Activated CD4-positive, alpha-beta T cell treated with anti-CD3 and anti-CD28 coated beads, Interleukin-2, Interleukin-6, amounts not matched to agents 100 ng/mL and 50 ng/mL, durations not matched to agents 16 hours and 8 hours (primary cell): ENCODE measurements around the gene GDF2.

Experiments
- DNase-seq: peaks from one replicate; pipeline ENCODE4 v3.0.0-alpha.2; 2020

GDF2 gene

DNA sequence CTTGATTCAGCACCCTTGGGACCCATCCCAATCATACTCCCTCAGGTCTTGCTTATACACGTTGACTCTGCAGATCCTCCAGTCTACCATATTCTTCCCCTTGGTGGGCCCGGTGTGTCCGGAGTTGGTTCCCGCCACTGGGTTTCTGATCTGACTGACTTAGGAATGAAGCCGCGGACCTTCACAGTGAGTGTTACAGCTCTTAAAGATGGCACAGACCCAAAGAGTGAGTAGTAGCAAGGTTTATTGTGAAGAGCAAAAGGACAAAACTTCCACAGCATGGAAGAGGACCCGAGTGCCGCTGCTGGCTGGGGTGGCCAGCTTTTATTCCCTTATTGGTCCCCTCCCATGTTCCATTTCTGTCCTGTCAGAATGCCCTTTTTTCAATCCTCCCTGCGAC, 28.2 kb upstream of the GDF2 start:
- DNase-seq, result no peak

DNA sequence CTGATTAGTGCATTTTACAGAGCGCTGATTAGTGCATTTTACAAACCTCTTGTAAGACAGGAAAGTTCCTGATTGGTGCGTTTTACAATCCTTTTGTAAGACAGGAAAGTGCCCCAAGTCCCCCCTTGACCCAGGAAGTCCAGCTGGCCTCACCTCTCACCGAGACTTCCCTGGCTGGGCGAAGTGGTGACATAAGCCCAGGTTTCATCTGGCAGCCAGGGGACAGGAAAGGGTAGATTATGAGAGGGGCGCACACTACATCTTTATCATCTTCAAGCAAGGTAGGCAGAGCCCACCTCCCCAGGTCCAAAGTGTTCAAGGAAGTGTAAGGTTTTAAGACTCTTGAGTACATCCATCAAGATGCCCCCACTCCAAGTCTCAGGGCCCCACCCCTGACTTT, 27.8 kb upstream of the GDF2 start:
- DNase-seq, result no peak

DNA sequence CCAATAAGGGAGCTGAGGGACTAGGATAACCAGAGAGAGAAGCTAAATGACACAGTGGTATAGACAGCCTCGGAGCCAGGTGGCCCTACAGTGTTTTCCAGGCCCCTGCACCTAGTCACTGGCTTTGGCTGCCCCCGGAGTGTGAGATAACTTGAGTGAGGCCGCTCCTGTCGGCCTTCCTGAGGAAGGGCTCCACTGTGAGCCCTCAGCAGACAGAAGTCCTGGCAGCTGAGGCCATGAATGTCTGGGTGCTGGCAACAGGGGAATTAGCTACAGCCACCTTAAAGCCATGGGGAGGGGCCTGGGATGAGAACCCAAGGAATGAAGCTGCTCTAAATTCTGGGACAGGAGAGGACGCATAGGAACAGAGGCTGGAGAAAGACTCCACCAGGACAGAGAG, 26.8 kb upstream of the GDF2 start:
- DNase-seq, result no peak

DNA sequence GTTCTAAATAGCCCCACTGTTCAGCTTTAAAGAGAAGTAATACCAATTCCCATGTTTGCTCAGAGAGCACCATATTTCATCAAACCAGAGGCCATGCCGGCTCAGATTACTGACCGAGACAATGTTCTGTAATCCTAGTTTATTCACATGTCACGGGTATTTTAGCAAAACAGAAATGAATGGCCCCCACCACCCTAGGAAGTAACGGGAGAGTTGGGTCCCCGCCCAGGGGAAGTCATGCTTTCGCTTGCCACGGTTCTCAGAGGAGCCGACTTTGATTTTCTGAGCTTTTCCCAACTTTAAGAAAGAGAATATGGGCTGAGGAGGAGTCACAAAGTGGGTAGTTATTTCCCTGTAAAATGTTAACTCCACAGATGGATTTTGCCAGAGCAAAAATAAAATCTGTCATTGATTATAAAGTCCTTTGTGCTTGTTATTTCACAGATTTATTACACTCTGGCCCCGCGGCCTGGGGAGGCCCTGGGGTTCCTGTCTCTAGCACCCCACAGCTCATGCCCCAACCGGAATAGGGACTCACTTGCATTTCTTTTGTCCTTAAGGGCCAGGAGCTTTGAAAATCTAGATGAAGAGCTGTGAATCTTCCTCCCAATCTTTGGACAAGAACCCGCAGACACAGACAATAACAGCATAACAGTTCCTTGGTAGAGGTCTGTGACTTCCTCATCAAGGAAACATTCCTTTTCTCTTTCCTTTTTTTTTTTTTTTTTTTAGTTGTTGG, 25.9 kb upstream of the GDF2 start:
- DNase-seq, result no peak

DNA sequence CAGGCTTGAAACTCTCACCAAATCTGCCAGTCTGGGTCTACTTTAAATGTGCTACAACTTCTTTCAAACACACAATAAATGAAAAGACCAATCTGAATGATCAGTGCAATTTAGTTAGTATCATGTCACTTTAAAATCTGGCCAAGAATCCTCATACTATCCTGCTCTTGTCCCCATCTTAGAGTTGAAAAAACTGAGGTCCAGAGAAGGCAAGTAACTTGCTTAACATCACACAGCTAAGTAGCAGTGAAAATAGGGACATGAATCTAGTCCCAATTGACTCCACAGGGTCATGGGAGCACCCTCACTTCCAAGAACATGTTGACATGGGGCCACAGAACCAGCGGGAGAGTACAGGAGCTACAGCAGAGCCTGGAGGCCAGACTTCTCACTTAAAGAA, 25.3 kb upstream of the GDF2 start:
- DNase-seq, result no peak

DNA sequence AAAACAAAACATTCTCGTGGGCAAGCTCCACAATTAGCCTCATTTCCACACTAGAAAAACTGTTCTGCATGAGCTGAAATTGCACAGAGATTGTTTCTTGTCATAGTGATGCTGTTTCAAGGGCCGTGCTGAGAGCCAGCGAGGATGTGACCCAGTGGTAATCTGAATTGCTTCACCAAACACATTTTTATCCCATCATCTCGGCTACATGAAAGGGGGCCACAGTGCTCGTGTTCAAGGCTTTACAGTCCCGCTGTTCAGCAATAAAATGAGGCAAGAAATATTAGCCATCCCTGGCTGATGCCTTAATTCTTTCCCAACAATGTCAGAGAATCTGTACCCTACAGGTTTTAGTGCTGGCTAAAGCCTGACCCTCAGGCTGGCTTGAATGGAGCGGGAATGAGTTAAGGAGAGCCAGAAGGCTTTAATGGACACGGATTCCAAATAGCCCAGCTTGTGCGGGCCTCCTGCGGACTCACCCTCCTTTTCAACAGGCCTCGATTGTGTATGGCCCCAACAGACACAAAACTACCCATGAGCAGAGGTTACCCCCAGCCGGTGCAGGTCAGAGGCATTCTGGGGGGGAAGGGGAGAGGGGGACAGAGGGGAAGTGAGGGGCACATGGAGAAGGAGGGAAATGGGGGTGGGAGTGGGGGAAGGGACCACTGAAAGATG, 24.3 kb upstream of the GDF2 start:
- DNase-seq, result no peak

DNA sequence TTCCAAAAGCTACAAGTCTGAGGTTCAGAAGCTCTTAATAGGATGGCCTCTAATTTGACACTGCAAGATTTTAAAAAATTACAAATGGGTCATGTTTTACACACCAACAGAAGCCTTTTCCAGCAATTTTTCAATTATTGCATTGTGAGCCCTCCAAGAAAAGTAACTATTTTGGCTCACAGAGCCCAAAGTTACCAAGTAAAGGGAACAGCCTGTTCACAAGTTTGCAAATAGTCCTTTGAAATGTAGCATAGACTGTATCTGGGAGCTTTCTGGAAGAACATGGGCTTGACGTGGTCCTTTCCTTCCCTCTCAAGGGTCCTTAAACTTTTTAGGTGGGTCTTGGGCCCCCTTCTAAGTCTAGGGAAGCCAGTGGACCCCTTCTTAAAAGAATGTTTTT, 23.5 kb upstream of the GDF2 start:
- no peak for DNase-seq

DNA sequence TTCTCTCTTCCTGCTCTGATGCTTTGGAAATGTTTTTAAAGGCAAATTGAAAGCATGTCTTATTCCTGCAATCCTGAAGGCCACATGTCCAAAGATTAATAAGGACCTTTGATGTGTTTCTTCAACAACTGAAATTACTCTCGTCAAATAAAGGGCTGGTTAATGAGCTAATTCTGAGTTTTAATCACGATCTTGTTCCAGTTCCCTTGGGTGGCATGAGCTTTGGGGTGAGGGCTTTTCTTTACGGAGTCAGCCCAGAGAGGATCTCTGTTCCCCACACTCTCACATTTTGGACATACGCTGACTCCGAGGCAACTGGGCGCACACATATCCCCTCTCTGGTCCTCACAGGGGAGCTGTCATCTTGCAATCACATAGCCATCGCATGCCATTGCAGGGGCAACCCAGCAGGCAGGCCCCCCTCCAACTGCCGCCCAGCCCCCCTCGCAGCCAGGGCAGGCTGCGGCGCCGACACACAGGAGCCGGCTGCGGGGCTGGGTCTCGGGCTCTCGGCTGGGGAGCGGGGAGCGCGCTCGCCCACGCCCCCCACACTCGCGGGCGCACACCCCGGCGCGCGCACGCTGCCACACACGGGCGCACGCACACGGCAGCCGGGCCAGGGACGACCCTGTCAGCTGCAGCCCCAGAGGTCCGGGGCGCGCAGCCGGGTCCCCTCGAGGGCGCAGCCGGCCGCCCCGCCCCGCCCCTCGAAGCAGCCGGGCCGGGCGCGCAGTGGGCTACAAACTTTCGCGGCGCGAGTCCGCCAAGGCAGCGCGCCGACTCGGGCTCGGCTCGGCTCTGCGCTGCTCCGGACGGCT, 22.4 kb upstream of the GDF2 start, which contains the start of gene GDF10:
Gene GDF10 (plus strand): TSS at position 587 of the 818 bp plus-strand sequence. CDS start 455 bp downstream, outside the sequence.
- no peak for DNase-seq

DNA sequence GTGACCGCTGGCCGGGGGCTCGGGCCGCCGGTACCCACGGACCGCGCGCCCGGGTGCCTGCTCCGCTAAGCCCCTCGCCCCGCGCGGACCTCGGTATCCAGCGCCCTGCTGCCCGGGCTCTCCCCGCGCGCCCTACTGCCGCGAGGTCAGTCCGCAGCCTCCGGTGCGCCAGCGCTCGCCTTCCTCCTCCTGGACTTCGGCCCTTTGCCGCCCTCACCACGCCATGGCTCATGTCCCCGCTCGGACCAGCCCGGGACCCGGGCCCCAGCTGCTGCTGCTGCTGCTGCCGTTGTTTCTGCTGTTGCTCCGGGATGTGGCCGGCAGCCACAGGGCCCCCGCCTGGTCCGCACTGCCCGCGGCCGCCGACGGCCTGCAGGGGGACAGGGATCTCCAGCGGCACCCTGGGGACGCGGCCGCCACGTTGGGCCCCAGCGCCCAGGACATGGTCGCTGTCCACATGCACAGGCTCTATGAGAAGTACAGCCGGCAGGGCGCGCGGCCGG, 21.8 kb upstream of the GDF2 start:
- DNase-seq, result no peak

DNA sequence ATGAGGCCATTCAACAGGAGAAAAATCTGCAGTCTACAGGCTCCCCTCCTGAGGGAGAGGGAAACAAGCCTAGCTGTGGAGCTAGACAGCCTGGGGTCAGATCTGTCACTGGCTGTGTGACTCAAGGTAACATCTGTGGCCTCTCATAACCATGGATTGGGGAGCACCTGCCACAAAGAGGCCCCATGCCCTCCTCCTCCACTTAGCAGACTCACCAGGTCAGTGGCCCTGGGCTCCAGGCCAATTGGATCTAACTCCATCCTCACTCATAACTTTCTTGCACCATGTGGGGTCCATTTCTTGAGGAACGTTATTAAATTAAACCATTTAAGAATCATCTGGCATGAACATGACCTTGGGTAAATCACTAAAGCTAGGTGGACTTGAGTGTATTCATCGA, 20.4 kb upstream of the GDF2 start:
- no peak for DNase-seq

DNA sequence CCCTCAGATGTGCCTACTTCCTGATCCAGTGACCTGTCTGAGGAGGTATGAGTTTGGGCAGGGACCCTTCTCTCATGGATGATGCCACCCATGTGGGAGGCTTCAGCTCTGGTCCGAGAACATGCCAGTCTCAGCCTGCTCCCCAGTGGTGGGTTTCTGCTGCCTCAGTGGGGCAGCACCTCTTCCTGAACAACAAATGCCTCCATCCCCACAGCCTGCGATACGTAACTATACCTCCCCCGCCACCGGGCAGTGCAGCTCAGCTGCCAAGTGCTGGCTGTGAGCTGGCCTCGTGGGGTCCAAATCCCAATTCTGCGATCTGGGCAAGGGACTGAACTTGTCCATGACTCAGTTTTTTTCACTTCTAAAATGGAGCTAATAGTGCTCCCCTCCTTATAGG, 19.1 kb upstream of the GDF2 start:
- DNase-seq, result no peak

DNA sequence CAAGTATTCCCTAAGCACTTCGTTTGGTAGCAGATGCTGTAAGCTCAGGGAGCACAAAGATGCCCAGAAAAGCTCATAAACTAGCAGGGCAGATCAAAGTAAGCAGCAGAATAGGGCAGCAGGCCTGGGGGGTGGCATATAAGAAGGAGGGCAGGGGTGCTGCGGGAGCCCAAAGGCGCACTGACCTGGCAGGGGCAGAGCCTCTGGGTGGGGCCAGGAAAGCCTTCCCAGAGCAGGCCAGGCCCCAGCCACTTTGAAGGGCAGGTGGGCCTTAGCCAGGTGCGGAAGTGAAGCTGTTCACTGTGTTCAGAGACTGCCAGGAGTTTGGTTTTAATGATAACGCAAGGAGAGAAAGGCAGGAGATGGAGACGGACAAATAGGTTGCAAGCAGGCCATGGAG, 18.4 kb upstream of the GDF2 start:
- DNase-seq, result no peak

DNA sequence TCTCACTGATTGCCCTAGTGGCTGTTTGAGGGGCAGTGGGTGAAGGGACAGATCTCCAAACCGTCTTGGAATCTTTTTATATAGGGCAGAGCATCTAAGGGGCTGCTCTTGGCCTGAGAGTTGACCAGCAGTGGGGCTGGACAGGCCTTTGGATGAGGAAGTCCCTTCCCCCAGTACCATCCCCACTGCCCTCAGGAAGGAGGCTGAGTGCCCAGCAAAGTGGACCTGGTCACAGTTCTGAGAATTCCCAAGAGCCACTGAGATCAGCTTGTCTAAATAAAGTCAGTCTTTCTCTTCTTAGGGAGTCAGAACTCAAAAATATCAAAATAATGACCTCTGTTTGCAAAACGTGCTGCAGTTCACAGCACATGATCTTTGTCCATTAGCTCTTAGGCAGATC, 16.7 kb upstream of the GDF2 start:
- no peak for DNase-seq

DNA sequence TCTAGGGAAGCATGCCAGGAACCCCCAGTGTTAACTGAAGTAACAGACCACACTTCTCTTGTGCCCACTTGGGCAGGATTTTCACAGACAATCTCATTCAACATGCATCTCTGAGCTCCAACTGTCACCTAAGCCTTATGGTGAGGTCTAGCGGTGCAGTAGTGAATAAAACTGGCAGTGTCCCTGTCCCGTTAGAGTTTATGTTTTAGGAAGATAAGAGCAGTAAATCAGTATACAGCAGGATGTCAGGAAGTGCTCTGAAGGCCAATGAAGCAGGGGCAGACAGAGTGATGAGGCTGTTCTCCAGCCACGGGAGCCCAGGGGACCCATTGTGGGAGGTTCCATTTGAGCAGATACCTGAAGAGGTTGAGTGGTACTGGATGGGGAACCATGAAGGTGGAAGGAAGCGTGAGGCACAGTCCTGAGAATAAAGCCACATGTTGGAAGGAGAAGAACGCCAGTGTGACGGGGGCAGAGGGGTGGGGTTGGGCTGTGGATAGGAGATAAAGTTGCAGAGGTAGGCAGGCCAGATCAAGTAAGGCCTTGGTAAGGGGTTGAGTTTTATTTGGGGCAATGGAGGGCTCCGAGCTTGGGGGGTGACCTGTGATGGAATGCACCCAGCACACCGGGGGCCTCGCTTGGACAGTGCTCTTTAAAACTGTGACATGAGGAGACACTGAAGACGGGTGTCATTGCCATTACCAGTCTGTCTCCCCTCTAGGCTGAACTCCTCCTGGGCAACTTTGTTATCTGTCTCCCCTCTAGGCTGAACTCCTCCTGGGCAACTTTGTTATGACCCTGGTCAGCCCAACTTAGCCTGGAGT, 15.7 kb upstream of the GDF2 start:
- no peak for DNase-seq

DNA sequence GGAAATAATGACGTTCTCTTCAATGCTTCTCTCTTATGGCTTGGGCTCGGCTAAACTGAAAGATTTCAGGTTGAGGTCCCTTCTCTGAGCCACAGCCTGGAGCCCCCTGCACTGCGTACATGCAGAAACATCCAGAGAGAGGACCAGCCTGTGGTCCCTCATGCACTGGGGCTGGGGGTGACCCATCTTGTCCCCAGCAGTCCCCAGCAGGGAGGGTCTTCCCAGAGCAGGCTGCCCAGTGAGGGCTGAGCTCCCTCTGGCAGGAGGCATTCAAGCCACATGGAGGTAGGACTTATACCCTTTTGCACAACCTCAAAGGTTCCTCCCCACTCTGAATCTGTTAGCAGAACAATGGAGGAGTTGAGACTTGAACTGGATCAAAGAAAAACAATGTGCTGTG, 14.9 kb upstream of the GDF2 start:
- no peak for DNase-seq

DNA sequence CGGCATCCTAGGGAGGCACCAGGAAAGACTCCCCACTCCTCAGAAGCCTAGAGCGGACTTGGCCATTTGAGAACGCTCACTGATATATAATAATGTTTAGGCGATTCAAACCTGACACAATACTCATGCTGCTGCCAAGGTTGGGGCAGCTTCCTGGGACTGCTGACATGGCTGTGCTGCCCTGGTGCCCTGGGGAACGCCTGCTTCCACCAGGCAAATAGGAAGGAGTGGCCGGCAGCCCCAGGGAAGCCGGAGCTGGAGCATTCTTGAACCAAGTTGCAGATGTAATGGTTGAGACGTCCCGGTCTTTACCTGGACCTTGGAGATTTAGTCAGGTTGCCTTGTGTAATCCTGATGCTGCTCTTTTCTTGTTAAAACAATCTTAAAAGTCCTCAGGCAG, 13.5 kb upstream of the GDF2 start:
- no peak for DNase-seq

DNA sequence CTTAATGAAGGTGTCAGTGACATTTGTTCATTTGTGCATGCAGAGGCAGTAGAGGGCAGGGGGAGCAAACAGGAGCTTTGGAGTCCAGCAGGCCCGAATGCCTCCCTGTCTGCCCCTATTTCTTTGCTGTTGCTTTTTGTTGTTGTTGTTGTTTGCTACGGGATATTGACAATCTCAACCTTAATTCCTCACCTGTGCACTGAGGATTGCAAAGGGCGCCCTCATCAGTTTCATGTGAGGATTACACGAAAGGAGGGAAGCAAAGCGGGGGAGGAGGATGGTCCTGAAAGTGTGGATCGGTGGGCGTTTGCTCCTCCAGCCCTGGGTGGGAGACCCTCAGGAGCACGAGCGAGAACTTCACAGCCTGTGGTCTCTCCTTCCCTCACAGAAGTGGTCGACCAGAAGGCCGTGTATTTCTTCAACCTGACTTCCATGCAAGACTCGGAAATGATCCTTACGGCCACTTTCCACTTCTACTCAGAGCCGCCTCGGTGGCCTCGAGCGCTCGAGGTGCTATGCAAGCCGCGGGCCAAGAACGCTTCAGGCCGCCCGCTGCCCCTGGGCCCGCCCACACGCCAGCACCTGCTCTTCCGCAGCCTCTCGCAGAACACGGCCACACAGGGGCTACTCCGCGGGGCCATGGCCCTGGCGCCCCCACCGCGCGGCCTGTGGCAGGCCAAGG, 12.7 kb upstream of the GDF2 start:
- peak; percentile 7 for DNase-seq

DNA sequence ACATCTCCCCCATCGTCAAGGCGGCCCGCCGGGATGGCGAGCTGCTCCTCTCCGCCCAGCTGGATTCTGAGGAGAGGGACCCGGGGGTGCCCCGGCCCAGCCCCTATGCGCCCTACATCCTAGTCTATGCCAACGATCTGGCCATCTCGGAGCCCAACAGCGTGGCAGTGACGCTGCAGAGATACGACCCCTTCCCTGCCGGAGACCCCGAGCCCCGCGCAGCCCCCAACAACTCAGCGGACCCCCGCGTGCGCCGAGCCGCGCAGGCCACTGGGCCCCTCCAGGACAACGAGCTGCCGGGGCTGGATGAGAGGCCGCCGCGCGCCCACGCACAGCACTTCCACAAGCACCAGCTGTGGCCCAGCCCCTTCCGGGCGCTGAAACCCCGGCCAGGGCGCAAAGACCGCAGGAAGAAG, 12.2 kb upstream of the GDF2 start:
- DNase-seq, result no peak

DNA sequence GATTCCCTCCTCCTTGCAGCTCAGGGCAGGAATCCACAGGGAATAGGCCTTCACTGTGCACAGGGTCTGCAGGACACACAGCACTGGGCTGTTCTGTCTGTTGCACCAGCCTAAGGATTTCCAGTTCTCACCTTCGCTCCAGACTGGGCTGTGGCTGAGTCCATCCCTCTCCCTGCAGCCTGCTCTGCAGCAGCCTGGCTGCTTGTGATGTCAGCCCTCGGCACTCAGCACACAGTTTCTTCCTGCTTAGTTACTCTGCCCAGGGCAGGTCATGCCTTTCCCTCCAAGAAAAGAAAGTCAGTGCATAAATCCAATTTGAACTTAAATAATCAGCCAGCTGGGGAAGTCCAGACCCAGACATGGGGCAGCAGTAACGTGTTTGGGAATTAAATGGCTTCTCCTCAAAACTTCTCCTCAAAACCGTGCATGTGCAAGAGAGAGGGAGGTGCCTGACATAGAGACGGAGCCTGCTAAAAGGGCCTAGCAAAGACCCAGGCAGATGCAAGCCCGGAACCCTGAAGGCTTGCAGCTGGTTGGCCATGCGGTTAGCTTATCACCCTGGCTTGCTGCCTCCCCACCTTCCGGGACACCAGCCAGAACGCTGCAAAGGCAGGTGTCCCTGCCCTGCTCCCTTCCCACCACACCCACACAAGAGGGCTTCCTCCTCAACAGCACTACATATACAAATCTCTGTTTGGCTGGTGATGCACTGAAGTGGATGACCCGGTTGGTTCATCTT, 10.9 kb upstream of the GDF2 start:
- peak; percentile 2 for DNase-seq

DNA sequence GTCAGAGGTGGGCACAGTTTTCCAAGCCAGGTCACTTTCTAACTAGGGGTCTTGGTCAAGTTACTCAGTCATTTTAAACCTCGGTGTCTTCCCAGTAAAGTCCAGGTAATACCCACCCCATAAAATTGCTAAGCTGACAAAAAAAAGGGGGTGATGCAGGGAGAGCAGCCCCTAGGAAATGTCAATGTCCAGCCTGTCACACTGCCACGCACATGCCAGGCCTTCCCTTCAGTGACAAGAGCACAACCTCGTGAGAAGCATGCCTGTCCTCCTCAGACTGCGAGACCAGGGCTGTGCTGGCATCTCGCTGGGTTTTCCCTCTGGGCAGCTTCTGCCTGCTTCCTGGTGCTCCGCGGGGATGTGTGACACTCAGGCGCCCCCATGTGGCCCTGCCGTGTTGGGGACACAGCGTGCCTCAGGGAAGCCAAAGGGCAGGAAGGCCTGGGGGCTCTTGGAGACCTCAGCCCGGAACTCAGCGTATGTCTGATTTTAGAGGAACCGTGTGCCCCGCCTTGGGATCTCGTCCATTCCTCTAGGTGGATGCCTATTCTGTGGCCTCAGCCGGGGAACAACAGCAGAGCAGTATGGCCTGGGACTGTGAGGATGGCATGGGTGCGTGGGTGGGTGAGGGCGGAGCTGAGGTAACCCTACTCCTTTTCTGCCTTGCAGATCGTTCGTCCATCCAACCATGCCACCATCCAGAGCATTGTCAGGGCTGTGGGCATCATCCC, 10.2 kb upstream of the GDF2 start:
- peak; percentile 80 for DNase-seq

DNA sequence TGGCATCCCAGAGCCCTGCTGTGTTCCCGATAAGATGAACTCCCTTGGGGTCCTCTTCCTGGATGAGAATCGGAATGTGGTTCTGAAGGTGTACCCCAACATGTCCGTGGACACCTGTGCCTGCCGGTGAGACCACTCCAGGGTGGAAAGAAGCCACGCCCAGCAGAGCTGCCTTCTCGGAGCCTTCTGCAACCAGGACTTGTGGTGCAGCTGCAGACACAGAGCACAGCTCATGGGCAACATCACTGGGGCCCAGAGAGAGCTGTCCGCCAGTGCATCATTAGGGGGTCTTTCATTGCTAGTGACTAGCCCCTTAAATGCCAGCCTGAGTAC, 9.6 kb upstream of the GDF2 start:
- no peak for DNase-seq
